Esophagus muscularis mucosa (tissue), 3 donors: ENCODE measurements around the gene GJA1.

ENCODE experiments used
- CTCF ChIP-seq, 3 experiments: fragments of 200-600 bp in 2 of 3; fragments of 450-650 bp in 1 of 3; sonication (generic) in 2 of 3; IDR thresholded peaks; one replicate each; pipeline ENCODE4 v1.5.1; 2017 to 2019; ENCODE audit warnings: antibody characterized with exemption in 3 of 3, mild to moderate bottlenecking in 2 of 3, moderate library complexity in 1 of 3
- POLR2AphosphoS5 ChIP-seq, 2 donors: sonication (generic); formaldehyde crosslinking; IDR thresholded peaks; one replicate each; pipeline ENCODE4 v1.6.1; 2017; ENCODE audit warnings: antibody characterized with exemption in 2 of 2

GRCh38 chr6:121430514-121431460, 4.7 kb upstream of the GJA1 start:
- TF ChIP-seq CTCF (IDR thresholded peaks at IDR 0.05), result peak; percentile 65 to 79 (median 72)
- no peak for TF ChIP-seq POLR2AphosphoS5 (IDR thresholded peaks at IDR 0.05)
